Breast epithelium (tissue), 4 donors: ENCODE measurements around the gene TM2D1. TPM values are rescaled to one million over a fixed set of nuclear protein-coding genes. Genes with fewer than 3 reads are reported as not detected.

Source experiments
- DNase-seq, 2 donors: peaks; one replicate each; pipeline ENCODE4 v3.0.0-alpha.2; 2019; ENCODE audit warnings: low spot score in 2 of 2
- H3K27ac ChIP-seq, 2 donors: fragments of 200-600 bp; sonication (generic) in 1 of 2; one replicate each; pipeline ENCODE4 v1.5.1; 2016 to 2019; ENCODE audit warnings: mild to moderate bottlenecking in 1 of 2
- H3K27me3 ChIP-seq, 2 donors: fragments of 200-600 bp; sonication (generic) in 1 of 2; one replicate each; pipeline versions ENCODE4 v1.5.1 to v1.6.0; 2017 to 2019; ENCODE audit warnings: control low read depth in 1 of 2, mild to moderate bottlenecking in 1 of 2
- H3K36me3 ChIP-seq: fragments of 200-600 bp; one replicate; pipeline ENCODE4 v1.5.1; 2019
- H3K4me1 ChIP-seq, 2 donors: fragments of 200-600 bp; sonication (generic); one replicate each; pipeline ENCODE4 v1.5.1; 2016 to 2019; ENCODE audit warnings: control low read depth in 1 of 2
- H3K4me3 ChIP-seq, 3 donors: fragments of 200-600 bp; sonication (generic); 1 replicate in 2 of 3; 2 replicates in 1 of 3; pipeline ENCODE4 v1.5.1; 2016 to 2019; ENCODE audit warnings: mild to moderate bottlenecking in 3 of 3, moderate library complexity in 2 of 3
- H3K9me3 ChIP-seq, 2 donors: fragments of 200-600 bp; sonication (generic) in 1 of 2; one replicate each; pipeline ENCODE4 v1.5.1; 2016 to 2019; ENCODE audit warnings: control low read depth in 1 of 2
- CTCF ChIP-seq, 3 donors: fragments of 450-650 bp; IDR thresholded peaks; one replicate each; pipeline ENCODE4 v1.5.1; 2016 to 2017; ENCODE audit warnings: antibody characterized with exemption in 3 of 3, mild to moderate bottlenecking in 3 of 3, moderate library complexity in 3 of 3
- POLR2A ChIP-seq: fragments of 450-650 bp; IDR thresholded peaks from one replicate; pipeline ENCODE4 v1.6.1; 2016; ENCODE audit warnings: antibody characterized with exemption, mild to moderate bottlenecking, moderate library complexity
- POLR2AphosphoS5 ChIP-seq, 3 donors: sonication (generic); formaldehyde crosslinking; IDR thresholded peaks; one replicate each; pipeline ENCODE4 v1.6.1; 2017; ENCODE audit warnings: antibody characterized with exemption in 3 of 3
- intact Hi-C: fragments of 100-400 bp; cut with DNase I; formaldehyde crosslinking; loops from one replicate; pipeline ENCODE4 v1.15.1; 2023; ENCODE audit warnings: low total_unique reads
- total RNA-seq, 3 donors: library from RNA; depleted of rRNA; stranded (reverse); fragments of >200 nt; gene quantifications; one replicate each; pipeline ENCODE4 v1.1.0, GENCODE V29; 2016

The TM2D1 gene
- total RNA-seq, 3 donors from 2014 or later: 65.4 to 85.9 (median 76.1) TPM

DNA sequence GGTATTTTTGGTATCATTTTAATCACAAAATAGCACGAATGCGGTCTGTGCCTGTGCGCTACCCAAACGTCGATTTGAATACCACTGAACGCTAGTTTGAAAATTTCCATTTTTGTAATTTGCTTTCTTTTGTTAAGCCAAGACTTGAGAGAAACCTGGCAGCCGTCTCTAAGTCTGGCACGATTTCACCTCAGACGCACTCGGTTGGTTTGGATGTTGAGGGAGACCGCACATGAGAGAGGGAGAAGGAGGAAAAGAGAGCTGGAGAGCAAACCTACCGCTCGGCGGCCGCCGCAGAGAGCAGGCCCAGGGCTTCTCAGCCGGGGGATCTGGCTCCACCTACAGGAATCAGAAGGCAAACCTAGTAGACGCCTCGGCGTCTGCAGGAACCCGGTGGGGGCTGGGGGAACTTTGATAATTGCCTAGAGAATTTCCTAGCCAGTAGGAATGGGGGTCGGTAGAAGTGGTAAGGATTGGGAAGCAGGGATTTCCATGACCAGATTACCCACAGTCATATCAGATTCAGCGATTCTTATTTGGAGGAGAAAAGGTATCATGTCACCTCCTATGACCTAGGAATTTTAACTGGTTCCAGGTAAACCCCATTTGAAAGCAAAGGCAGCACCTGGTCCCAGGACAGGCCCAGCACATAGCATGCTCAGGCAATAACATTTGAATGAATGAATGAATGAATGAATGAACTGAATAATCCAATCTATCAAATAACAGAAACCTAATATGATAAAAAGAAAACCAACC lies 83.2 kb downstream of the TM2D1 start:
- peaks cover 4 to 7% of the 10 kb centered on the region in 2 donors for H3K4me1 ChIP-seq
- no peaks in the 10 kb centered on the region for H3K9me3 ChIP-seq
- no peaks in the 10 kb centered on the region for H3K27me3 ChIP-seq
- H3K4me3 ChIP-seq: peak overlapping the region; percentile 20 to 29 (median 27)
- DNase-seq: peak; percentile 59 to 77
- peak overlapping the region; percentile 45 to 57 for H3K27ac ChIP-seq
- H3K36me3 ChIP-seq: no peaks in the 10 kb centered on the region
- TF ChIP-seq CTCF (IDR thresholded peaks at IDR 0.05) (peak in 2 of 3 donors; percentile 61 to 72), POLR2AphosphoS5 (IDR thresholded peaks at IDR 0.05) (no peak)
- intact Hi-C loops: no loop called here

DNA sequence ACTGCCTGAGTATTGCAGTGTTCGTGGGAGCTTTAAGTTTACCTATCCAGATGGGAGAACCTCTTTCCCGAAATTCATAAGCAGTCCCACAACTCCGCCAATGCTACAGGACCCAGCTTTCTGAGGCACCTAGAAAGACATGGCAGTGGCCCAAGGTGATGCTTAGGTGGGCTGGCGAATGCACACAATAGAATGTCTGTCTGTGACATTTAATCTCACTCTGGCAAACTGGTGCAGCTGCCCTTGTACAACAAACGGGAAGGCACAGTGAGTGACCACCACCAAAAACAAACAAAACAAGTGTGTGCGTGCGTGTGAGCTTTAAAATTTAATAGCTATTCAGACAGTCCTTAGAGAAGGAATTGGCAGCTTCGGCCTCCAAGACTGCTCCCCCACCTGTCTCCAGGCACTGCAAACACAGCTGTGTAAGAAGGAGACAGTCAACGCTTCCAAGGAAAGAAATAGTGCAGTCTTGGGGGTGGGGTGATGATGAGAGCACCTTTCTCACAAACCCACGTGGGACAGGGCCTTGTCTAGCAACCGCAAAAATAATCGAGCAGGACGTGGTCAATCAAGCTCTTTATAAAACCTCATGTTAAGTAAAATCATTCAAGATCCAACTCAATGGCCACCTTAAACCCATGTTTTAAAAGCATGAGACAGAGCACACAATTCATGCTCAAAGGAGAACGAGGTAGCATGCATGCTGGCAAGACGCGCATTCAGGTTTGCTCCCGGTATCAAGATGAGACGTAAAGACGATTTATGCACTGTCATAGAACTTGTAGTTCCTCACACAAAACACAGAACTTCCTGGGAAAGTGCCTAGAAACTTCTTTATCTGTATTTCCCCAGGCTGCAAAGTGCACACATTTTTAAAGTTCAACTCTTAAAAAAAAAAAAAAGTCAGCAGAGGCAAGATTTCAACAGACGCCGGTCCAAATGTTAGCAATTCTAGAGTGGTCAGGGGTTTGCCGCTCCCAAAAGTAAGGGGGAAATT lies 84.1 kb downstream of the TM2D1 start:
- peak overlapping the region; percentile 20 to 29 (median 27) for H3K4me3 ChIP-seq
- no peak for DNase-seq
- TF ChIP-seq POLR2AphosphoS5 (IDR thresholded peaks at IDR 0.05) (no peak), POLR2A (no peak), CTCF (IDR thresholded peaks at IDR 0.05) (no peak)
- peaks cover 4 to 7% of the 10 kb centered on the region in 2 donors for H3K4me1 ChIP-seq
- H3K36me3 ChIP-seq: no peaks in the 10 kb centered on the region
- no peaks in the 10 kb centered on the region for H3K9me3 ChIP-seq
- intact Hi-C loops: no loop called here
- peak overlapping the region; percentile 57 to 83 for H3K27ac ChIP-seq
- H3K27me3 ChIP-seq: no peaks in the 10 kb centered on the region

- Histone ChIP-seq H3K27ac (peak overlapping the region; percentile 59 to 83), H3K27me3 (no peaks in the 10 kb centered on the region), H3K4me3 (no peak overlapping the region), H3K4me1 (peaks cover 4 to 7% of the 10 kb centered on the region in 2 donors), H3K36me3 (no peaks in the 10 kb centered on the region), H3K9me3 (no peaks in the 10 kb centered on the region)
- no peak for DNase-seq
- intact Hi-C loops: no loop called here
- no peak for TF ChIP-seq POLR2A
- no peak for TF ChIP-seq POLR2AphosphoS5 (IDR thresholded peaks at IDR 0.05)
- no peak for TF ChIP-seq CTCF (IDR thresholded peaks at IDR 0.05)
Observed at GRCh38 chr1:61639608-61640336, 85.2 kb downstream of the TM2D1 start.

DNA sequence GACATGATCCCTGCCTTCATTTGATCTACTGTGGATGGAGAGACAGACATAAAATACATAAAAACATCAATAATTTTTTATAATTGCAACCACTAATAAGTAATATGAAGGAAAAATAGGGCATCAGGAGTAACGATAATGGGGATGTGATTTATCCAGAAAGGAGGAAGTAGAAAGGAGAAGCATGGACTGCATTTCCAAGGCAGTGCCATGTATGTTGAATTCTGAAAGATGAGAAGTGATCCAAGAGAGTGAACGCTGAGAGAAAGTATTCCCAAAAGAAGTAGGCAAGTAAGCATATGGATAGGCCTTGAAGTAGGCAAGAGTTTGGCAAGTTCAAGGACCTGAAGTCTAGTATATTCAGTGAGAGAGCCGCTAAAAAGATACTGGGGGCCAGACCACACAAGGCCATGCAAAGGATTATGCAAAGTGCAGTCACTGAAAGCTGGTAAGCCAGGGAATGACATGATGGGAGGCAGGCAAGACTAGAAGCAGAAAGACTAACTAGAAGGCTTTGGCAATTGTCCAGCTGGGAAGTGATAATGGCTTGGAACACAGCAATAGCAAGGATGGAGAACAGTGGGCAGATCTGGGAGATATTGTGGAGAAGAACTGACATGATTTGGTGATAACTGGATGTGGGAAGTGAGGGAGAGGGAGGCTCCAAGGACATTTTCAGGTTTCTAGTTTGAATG lies 85.9 kb downstream of the TM2D1 start:
- Histone ChIP-seq H3K27me3 (no peaks in the 10 kb centered on the region), H3K36me3 (no peaks in the 10 kb centered on the region), H3K4me1 (peaks cover 4 to 7% of the 10 kb centered on the region in 2 donors), H3K4me3 (no peak overlapping the region), H3K9me3 (no peaks in the 10 kb centered on the region), H3K27ac (peak overlapping the region; percentile 59 to 83)
- TF ChIP-seq POLR2AphosphoS5 (IDR thresholded peaks at IDR 0.05) (no peak), CTCF (IDR thresholded peaks at IDR 0.05) (no peak), POLR2A (no peak)
- intact Hi-C loops: no loop called here
- DNase-seq: no peak
